ENCODE measurements around the gene TMEM121B.

The TMEM121B gene

GRCh38 chr22:17101475-17102296 lies 19.5 kb downstream of the TMEM121B start:
- no peak for TF ChIP-seq CTCF (IDR thresholded peaks at IDR 0.05)
- Histone ChIP-seq H3K4me3 (no peak overlapping the region), H3K27ac (no peak overlapping the region)
- DNase-seq (ENCODE audit: low spot score), result no peak

- Histone ChIP-seq H3K4me3 (no peak overlapping the region), H3K27ac (no peak overlapping the region)
- no peak for DNase-seq (ENCODE audit: low spot score)
- no peak for TF ChIP-seq CTCF (IDR thresholded peaks at IDR 0.05)
Measured at GRCh38 chr22:17100621-17101020, 20.5 kb downstream of the TMEM121B start.

- no peak for DNase-seq (ENCODE audit: low spot score)
- H3K4me3 ChIP-seq, result no peak overlapping the region
- no peak for TF ChIP-seq CTCF (IDR thresholded peaks at IDR 0.05)
- H3K27ac ChIP-seq, result peak overlapping the region in 1 of 2 donors; percentile 55
Measured at GRCh38 chr22:17098379-17098819, 22.8 kb downstream of the TMEM121B start.

- DNase-seq (ENCODE audit: low spot score), result peak; percentile 61
- peak overlapping the region in 1 of 2 donors; percentile 55 for H3K27ac ChIP-seq
- H3K4me3 ChIP-seq, result no peak overlapping the region
- no peak for TF ChIP-seq CTCF (IDR thresholded peaks at IDR 0.05)
Measured at GRCh38 chr22:17097701-17098100, 23.5 kb downstream of the TMEM121B start.

- H3K4me3 ChIP-seq, result no peak overlapping the region
- no peak for TF ChIP-seq CTCF (IDR thresholded peaks at IDR 0.05)
Measured at GRCh38 chr22:17097062-17097461, 24.1 kb downstream of the TMEM121B start.

GRCh38 chr22:17096071-17096470 lies 25.1 kb downstream of the TMEM121B start:
- TF ChIP-seq CTCF (IDR thresholded peaks at IDR 0.05), result no peak

More at GRCh38 chr22:17097062-17097461, 24.1 kb downstream of the TMEM121B start:
- H3K27ac ChIP-seq, result no peak overlapping the region
- DNase-seq (ENCODE audit: low spot score), result peak; percentile 31

GRCh38 chr22:17095538-17095937 lies 25.6 kb downstream of the TMEM121B start:
- Histone ChIP-seq H3K4me3 (no peak overlapping the region), H3K27ac (no peak overlapping the region)
- no peak for TF ChIP-seq CTCF (IDR thresholded peaks at IDR 0.05)
- no peak for DNase-seq (ENCODE audit: low spot score)

More at GRCh38 chr22:17096071-17096470, 25.1 kb downstream of the TMEM121B start:
- no peak overlapping the region for H3K27ac ChIP-seq
- peak; percentile 3 for DNase-seq (ENCODE audit: low spot score)
- no peak overlapping the region for H3K4me3 ChIP-seq
